K562 (cell line): ENCODE results near the gene RPL3. TPM values are rescaled to one million over a fixed set of nuclear protein-coding genes. Genes with fewer than 3 reads are reported as not detected.

Experiments used
- IFI16 ChIP-seq: fragments of 250-450 bp; sonication (Bioruptor Pico); IDR thresholded peaks from 2 replicates; pipeline ENCODE4 v2.1.2; 2022; ENCODE audit warnings: mild to moderate bottlenecking, inconsistent platforms
- PML ChIP-seq: IDR thresholded peaks from 2 replicates; pipeline ENCODE4 v1.6.1; 2012; ENCODE audit warnings: low read length, inconsistent platforms
- ZNF3 ChIP-seq: fragments of 250-450 bp; sonication (Bioruptor Pico); IDR thresholded peaks from 2 replicates; pipeline ENCODE4 v1.5.0; 2021; ENCODE audit warnings: mild to moderate bottlenecking, moderate library complexity
- ZNF592 ChIP-seq: fragments of 450-650 bp; IDR thresholded peaks from 2 replicates; pipeline ENCODE4 v1.6.1; 2017; ENCODE audit warnings: antibody characterized with exemption, mild to moderate bottlenecking
- polyA plus RNA-seq, 8 experiments: library from polyadenylated mRNA; depleted of rRNA in 4 of 8; stranded (reverse) in 5 of 8; unstranded in 3 of 8; fragments of >200 nt; fragmentation: Nextera tagmentation in 2 of 8; fragmentation: Illumina TruSeq in 1 of 8; extraction: Ambion mirVana in 2 of 8; extraction: Trizol in 1 of 8; gene quantifications; 2 replicates each; pipeline versions ENCODE4 v1.2.1 to v1.2.3, GENCODE V29; 2011 to 2014; ENCODE audit warnings: inconsistent platforms in 1 of 8, missing spikeins in 1 of 8
- total RNA-seq, 7 experiments: library from RNA; depleted of rRNA in 6 of 7; stranded (reverse); fragments of >200 nt in 6 of 7; fragmentation: Illumina TruSeq in 2 of 7; extraction: Trizol in 2 of 7; gene quantifications; 2 replicates each; pipeline versions ENCODE4 v1.2.1 to v1.2.3, GENCODE V29; 2011 to 2021; ENCODE audit warnings: low replicate concordance in 1 of 7
- TF ChIP-seq, protein P1 (sequence below): sonication (generic); formaldehyde crosslinking; IDR thresholded peaks from 2 replicates; pipeline ENCODE4 v1.8.1; 2023; ENCODE audit warnings: missing genetic modification reagents, mild to moderate bottlenecking, borderline replicate concordance

Gene RPL3
- total and polyA plus RNA-seq, 9 of the 15 experiments (the other 6 are each of a cell fraction or from before 2014, with no cell fraction given), result 1,624 to 4,066 (median 2,565) TPM

DNA sequence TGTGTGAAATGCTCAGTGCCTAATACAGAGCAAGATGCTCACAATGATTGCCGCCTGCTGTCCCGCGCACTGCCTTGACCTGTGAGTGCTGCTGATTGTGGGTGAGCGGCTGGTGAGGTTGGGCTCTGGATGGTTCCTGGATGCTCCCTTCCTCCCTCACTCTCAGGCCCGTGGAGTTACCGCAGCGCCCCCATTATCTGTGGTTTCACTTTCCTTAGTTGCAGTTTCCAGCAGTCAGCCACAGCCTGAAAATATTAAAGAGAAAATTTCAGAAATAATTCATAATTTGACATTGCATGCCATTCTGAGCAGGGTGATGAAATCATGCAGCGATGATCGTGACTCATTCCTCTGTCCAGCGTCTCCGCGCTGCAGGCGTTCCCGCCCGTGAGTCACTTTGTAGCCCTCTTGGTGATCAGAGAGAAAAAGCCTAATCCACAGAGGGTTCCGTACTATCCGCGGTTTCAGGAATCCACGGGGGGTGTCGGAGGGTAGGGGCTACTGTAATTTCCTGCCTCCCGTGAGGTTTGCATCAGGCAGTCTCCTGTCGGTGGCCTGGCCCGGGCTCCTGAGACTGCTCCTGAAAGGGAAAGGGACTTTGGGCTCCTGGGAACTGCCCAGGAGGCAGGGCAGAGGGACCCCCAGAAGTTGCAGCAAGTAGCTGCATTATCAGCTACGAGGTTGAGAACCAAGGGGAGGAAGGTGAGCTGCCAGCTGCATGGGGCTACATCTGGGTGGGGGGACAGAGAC is 10.6 kb downstream of the RPL3 start (continued):
- TF ChIP-seq ZNF592, result peak; percentile 33; the same call in 1 of the 2 replicates
- TF ChIP-seq ZNF3 (CRISPR knock-in tag), result no peak
- no peak for TF ChIP-seq IFI16 (CRISPR knock-in tag)
- TF ChIP-seq, protein P1, sequence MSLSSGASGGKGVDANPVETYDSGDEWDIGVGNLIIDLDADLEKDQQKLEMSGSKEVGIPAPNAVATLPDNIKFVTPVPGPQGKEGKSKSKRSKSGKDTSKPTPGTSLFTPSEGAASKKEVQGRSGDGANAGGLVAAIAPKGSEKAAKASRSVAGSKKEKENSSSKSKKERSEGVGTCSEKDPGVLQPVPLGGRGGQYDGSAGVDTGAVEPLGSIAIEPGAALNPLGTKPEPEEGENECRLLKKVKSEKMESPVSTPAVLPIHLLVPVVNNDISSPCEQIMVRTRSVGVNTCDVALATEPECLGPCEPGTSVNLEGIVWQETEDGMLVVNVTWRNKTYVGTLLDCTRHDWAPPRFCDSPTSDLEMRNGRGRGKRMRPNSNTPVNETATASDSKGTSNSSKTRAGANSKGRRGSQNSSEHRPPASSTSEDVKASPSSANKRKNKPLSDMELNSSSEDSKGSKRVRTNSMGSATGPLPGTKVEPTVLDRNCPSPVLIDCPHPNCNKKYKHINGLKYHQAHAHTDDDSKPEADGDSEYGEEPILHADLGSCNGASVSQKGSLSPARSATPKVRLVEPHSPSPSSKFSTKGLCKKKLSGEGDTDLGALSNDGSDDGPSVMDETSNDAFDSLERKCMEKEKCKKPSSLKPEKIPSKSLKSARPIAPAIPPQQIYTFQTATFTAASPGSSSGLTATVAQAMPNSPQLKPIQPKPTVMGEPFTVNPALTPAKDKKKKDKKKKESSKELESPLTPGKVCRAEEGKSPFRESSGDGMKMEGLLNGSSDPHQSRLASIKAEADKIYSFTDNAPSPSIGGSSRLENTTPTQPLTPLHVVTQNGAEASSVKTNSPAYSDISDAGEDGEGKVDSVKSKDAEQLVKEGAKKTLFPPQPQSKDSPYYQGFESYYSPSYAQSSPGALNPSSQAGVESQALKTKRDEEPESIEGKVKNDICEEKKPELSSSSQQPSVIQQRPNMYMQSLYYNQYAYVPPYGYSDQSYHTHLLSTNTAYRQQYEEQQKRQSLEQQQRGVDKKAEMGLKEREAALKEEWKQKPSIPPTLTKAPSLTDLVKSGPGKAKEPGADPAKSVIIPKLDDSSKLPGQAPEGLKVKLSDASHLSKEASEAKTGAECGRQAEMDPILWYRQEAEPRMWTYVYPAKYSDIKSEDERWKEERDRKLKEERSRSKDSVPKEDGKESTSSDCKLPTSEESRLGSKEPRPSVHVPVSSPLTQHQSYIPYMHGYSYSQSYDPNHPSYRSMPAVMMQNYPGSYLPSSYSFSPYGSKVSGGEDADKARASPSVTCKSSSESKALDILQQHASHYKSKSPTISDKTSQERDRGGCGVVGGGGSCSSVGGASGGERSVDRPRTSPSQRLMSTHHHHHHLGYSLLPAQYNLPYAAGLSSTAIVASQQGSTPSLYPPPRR (CRISPR knock-in tag), result no peak
- no peak for TF ChIP-seq PML
